Astrocyte (in vitro differentiated cells and primary cell): ENCODE data around the gene OR51Q1.

Experiments used
- EZH2 ChIP-seq: IDR thresholded peaks from 2 replicates; pipeline ENCODE4 v1.6.1; 2012; ENCODE audit warnings: mild to moderate bottlenecking, low read length, inconsistent platforms; ENCODE audit not compliant: insufficient read depth
- TF ChIP-seq, protein P1 (sequence below): IDR thresholded peaks from 2 replicates; pipeline ENCODE4 v1.5.1; 2011; ENCODE audit warnings: low read depth, mild to moderate bottlenecking, inconsistent platforms, low read length, moderate library complexity; ENCODE audit not compliant: insufficient read depth

DNA sequence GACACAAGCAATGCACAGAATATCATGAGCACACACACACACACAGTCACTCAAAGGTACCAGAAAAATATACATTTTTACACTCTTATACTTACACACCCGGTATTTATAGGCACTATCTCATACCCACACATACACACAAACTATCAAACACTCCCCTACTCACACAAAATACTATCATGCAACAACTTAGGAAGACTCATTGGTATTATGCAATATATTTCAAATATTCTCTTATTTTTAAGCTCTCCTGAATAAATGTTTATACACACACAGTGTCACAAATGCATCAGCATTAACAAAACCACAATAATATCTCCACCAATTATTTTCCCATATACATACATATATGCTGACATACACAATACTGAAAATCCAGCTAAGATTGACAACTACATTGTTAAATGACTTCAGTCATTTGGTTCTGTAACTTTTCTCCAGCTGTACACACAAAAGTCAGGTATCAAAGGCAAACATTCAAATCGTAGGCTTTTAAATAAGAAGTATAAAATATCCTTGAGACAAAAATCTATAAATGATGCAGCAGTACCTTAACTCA is 22.0 kb downstream of the OR51Q1 start:
- TF ChIP-seq EZH2: no peak
- TF ChIP-seq, protein P1, sequence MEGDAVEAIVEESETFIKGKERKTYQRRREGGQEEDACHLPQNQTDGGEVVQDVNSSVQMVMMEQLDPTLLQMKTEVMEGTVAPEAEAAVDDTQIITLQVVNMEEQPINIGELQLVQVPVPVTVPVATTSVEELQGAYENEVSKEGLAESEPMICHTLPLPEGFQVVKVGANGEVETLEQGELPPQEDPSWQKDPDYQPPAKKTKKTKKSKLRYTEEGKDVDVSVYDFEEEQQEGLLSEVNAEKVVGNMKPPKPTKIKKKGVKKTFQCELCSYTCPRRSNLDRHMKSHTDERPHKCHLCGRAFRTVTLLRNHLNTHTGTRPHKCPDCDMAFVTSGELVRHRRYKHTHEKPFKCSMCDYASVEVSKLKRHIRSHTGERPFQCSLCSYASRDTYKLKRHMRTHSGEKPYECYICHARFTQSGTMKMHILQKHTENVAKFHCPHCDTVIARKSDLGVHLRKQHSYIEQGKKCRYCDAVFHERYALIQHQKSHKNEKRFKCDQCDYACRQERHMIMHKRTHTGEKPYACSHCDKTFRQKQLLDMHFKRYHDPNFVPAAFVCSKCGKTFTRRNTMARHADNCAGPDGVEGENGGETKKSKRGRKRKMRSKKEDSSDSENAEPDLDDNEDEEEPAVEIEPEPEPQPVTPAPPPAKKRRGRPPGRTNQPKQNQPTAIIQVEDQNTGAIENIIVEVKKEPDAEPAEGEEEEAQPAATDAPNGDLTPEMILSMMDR: no peak
